ENCODE measurements around the gene MOB3C.

Gene MOB3C

GRCh38 chr1:46637444-46638083 lies 21.0 kb upstream of the MOB3C start:
- no peak for DNase-seq

DNA sequence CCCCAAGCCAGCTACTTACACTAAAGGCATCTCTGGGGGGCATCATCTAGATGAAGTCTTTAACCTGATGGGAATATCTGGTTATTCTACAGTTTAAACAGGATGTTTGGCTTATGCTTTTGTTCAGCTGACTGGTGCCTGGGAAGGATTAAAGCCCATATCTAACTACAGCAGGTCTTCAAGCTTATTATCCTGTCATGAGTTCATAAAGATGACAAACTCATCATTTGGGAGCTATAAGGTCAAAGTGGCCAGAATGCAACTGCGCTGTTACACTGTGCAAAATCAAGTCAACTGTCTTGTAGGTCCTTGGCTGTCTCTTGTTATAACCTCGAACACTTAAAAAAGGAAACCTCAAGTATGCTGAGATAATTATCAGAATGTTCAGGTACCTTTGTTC lies 18.6 kb upstream of the MOB3C start:
- DNase-seq, result no peak

- no peak for DNase-seq
These were observed 14.1 kb upstream of the MOB3C start for GRCh38 chr1:46630719-46631118.

DNA sequence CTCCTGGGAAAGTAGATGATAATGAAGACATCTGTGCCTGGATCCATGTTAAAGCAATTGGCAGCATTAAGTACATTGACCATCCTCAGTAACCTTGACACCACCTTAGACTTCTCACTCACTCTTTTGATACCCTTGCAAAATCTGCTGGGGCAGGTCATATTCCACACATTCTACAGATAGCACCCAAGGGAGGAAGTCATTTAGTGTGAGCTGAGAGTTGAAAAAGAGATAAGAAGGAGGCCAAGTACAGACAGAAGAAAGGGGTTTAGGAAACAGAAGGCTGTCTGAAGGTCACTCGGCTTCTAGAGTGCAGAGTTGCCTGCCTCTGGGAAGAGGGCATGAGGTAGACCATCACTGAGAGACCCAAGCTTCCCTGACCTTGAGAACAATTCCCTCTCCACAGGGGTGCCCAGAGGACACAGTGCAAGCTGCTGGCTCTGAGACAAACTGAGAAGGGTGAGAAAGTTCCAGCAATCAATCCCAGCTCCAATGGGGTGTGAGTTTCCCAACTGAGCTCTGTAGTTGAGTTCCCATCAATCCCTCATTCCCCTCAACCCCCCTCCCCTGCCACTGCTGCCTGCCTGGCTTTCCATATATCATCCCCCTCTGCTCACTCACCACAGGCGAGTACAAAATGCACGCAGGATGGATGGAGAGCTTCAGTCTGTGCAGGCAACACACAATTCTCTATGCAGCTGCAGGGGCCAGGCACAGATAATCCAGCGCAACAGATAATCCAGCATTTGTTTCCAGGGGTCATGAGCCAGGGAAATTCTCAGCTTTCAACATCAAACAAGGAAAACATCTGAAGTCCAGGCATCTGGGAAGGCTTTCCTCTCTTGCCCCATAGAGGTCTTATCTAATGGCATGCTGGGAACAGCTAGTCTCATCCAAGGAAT lies 7.4 kb upstream of the MOB3C start:
- no peak for DNase-seq

DNA sequence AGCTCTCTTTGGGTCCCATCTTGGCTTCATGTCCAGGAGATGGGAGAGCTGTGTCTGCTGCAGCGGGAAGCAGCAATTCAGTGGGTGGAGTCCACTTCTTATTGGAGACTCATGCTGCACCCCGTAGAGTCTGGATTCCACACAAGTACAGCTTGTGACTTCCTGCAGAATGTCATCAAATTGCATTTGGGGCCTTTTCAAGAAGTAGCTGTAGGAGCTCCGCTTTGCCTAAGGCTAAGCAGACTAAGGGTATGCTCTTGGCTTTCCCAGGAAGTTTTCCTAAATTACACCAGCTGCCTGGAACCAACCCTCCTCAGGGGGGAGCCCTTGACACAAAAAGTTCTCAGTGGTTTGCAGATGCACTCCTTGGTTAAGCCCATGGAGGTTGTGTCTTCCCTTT lies 5.7 kb upstream of the MOB3C start:
- peak; percentile 31 for DNase-seq

GRCh38 chr1:46621930-46622329 lies 5.3 kb upstream of the MOB3C start:
- no peak for DNase-seq

DNA sequence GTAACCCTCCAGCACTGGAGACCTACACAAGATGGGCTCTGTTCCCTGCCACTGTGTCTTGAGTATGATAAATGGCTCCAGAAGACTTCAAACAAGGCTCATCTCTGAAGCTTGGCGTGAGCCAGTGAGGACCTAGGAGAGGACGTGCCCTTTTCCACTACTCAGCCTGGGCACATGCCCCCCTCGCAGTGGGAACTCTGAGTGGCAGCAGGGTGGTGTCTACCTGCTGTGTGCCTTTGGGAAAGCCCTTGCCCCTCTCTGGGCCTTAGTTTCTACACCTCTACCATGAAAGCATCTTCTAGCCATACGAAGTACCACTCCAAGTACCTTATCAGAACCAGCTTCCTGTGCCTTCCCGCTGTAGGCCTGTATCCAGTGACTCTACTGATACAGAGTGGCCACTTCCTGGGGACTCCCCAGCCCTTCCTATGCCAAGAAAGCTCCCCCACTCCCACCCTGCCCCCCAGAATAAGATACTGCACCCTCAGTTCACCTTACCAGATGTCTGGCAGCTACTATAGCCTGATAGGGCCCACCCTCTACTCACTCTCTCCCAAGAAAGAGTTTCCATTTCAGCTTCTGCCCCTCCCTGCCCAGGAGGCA lies 3.1 kb upstream of the MOB3C start:
- no peak for DNase-seq

GRCh38 chr1:46618754-46619415 lies 2.3 kb upstream of the MOB3C start:
- no peak for DNase-seq

- DNase-seq, result no peak
These were observed 1.2 kb upstream of the MOB3C start for GRCh38 chr1:46617833-46618232.

GRCh38 chr1:46617108-46617800 lies 643 bp upstream of the MOB3C start:
- no peak for DNase-seq

GRCh38 chr1:46615735-46616134 lies 876 bp downstream of the MOB3C start:
- no peak for DNase-seq

GRCh38 chr1:46615088-46615487 lies 1.5 kb downstream of the MOB3C start:
- no peak for DNase-seq

DNA sequence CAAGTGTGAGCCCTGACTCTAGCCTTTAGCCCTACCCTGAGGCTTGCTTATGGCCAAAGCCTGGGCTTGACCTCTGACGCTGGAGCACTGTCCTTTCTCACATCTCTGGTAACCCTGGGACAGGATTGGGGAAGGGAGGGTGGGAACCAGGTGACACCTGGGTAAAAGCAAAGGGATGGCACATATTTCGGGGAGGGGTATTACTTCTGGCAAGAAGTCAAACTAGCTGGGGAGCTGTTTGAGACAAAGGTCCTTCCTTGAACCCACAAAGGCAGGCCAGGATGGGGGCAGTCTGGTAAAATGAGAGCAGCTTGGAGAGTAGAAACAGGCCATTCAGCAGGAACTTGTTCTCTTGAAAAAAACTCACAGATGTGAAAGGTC lies 2.0 kb downstream of the MOB3C start:
- DNase-seq, result no peak

DNA sequence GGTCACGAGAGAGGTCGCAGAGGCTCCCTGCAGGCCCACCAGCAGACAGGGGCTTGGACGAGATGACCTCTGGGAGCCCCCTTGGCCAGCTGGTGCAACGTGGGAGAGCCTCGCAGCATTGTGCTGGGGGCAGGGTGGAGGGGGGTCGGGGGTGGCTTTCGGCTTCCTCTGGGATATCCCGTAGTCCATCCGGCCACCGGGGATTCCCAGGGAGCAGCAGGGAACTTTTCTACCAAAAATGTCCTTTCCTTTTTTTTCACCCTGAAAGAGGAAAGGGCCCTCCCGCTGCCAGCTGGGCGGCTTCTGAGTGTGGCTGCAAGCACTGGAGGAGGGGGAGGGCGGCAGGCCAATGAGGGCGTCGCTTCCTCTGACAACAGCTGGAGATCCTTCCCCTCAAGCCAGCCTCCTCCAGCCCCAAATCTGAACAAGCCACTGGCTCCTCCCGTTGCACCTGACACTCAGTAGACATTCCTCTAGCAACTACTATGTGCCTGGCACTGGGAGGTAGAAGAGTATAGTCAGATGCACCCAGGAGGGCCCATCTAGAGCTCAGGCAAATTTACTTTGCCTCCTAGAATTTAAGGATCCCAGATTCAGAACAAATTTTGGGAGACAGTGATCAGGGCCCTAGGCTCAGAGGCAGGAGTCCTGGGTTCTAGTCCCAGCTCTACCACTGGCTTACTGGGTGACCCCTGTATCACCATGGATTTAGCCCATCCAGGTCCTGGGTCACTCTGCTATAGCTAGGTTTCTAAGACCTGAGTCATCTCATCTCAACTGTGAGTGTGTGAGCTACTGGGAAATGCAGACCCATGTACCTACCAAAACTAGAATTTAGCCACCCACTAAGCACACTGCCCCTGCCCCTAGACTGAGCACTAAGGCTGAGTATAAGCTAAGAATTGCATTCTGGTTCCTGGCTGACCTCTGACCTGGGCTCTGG lies 2.7 kb downstream of the MOB3C start:
- DNase-seq, result no peak

- no peak for DNase-seq
These were observed 3.5 kb downstream of the MOB3C start for GRCh38 chr1:46612937-46613660.

GRCh38 chr1:46611691-46612221 lies 4.9 kb downstream of the MOB3C start:
- DNase-seq, result no peak

DNA sequence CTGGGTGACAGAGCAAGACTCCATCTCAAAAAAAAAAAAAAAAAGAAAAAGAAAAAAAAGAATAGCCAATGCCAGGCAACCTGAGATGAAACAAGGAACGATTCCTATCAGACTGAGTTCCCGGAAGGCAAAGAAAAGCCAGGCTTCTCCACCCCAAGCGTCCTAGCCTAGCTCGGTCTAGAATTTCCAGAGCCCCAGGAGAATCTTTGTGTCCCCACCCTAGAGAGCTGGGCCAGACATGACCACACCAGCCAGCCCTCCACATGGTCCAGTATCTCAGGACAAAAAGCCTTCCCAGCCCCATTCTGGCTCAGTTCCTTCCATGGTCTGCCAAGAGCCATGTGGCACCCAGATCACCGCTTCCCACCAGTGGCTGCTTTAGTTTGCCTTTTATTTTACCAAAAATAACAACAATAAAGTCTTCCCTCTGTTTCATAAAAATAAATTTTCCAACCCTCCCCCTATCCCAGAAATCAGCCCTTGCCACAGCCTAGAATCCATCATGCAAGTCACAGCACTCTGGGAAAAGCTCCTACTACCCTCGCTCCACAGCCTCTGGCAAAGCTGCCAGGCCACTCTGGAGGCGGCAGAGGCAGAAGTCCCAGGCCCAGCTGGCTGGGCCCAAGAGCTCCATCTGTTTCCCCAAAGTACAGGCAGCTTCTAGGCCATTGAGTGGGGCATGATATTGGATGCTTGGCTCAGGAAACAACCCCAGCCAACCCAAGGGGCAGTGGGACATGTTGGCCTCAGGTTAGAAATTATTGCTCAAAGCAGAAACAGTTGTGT lies 9.1 kb downstream of the MOB3C start:
- no peak for DNase-seq

- no peak for DNase-seq
These were observed 10.2 kb downstream of the MOB3C start for GRCh38 chr1:46606255-46606965.

DNA sequence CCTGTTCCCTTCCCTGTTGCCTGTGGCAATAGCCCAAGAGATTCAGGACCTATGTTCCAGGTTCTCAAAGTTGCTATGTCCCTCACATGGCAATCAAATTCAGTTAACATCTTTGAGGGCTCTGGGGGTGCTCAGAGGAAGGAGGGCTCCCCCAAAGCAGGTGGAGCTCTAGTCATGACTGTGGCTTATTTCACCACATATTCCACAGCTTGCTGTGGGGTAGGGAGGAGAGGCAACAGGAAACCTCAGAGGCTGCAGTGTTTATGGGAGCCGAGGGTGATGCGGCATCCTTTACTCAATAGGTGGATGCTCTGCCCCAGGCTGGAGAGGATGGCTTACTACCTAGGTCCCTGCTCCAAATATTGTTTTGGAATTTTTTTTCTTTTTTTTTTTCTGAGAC lies 11.4 kb downstream of the MOB3C start:
- DNase-seq, result no peak
